Caco-2 (cell line): Measurements from ENCODE around the gene PLXDC2. TPM values are rescaled to one million over a fixed set of nuclear protein-coding genes. Genes with fewer than 3 reads are reported as not detected.

Experiments
- BruUV-seq: library from RNA; stranded (reverse); fragments of 400-500 nt; replicated peaks from 2 replicates; lab custom pipeline; 2021; lab: Mats Ljungman, UMichigan
- CTCF ChIA-PET: fragments of 300-600 bp; sonication (Branson Sonifier 250); formaldehyde crosslinking; loops from one replicate; lab custom pipeline; 2022; ENCODE audit warnings: antibody characterized with exemption; lab: Charles Lee
- POLR2A ChIA-PET: fragments of 300-600 bp; sonication (Branson Sonifier 250); formaldehyde crosslinking; loops from one replicate; lab custom pipeline; 2022; ENCODE audit warnings: antibody characterized with exemption; lab: Charles Lee
- DNase-seq, 2 experiments: peaks; one replicate each; pipeline versions ENCODE4 v3.0.0 to v3.0.0-alpha.2; 2020 to 2022
- H3K27me3 ChIP-seq: replicated peaks from 2 replicates; pipeline ENCODE4 v1.6.0; 2011; ENCODE audit warnings: low read length; ENCODE audit not compliant: control insufficient read depth, insufficient read depth
- H3K36me3 ChIP-seq: 2 replicates; pipeline ENCODE4 v1.5.1; 2011; ENCODE audit warnings: low read length; ENCODE audit not compliant: control insufficient read depth, insufficient read depth
- H3K4me1 ChIP-seq: fragments of 250-450 bp; sonication (Bioruptor Pico); 2 replicates; pipeline ENCODE4 v1.5.1; 2020; ENCODE audit warnings: mild to moderate bottlenecking
- H3K4me3 ChIP-seq: 2 replicates; pipeline ENCODE4 v1.5.1; 2011; ENCODE audit warnings: low read depth, mild to moderate bottlenecking, control low read depth, low read length
- H3K9me3 ChIP-seq: fragments of 250-450 bp; sonication (Bioruptor Pico); 2 replicates; pipeline ENCODE4 v1.5.1; 2020; ENCODE audit warnings: mild to moderate bottlenecking, moderate library complexity
- H3K27ac Mint-ChIP-seq: one replicate; pipeline ENCODE4 v1.8.0; 2022; ENCODE audit warnings: mixed read lengths; ENCODE audit not compliant: unreplicated experiment
- H3K27me3 Mint-ChIP-seq: one replicate; pipeline ENCODE4 v1.8.0; 2022; ENCODE audit warnings: mixed read lengths; ENCODE audit not compliant: insufficient read depth, unreplicated experiment
- H3K36me3 Mint-ChIP-seq: one replicate; pipeline ENCODE4 v1.8.0; 2022; ENCODE audit warnings: mild to moderate bottlenecking, mixed read lengths; ENCODE audit not compliant: insufficient read depth, unreplicated experiment
- H3K4me1 Mint-ChIP-seq: one replicate; pipeline ENCODE4 v1.8.0; 2022; ENCODE audit warnings: low read depth, mixed read lengths; ENCODE audit not compliant: unreplicated experiment
- H3K4me3 Mint-ChIP-seq: one replicate; pipeline ENCODE4 v1.8.0; 2022; ENCODE audit warnings: mild to moderate bottlenecking, moderate library complexity, mixed read lengths; ENCODE audit not compliant: unreplicated experiment
- H3K9me3 Mint-ChIP-seq: one replicate; pipeline ENCODE4 v1.8.0; 2022; ENCODE audit warnings: mixed read lengths; ENCODE audit not compliant: unreplicated experiment
- CTCF ChIP-seq, 2 experiments: fragments of 200-600 bp in 1 of 2; IDR thresholded peaks; 1 replicate in 1 of 2; 2 replicates in 1 of 2; pipeline versions ENCODE4 v1.5.1 to v1.8.0; 2011 to 2022; ENCODE audit warnings: antibody characterized with exemption in 1 of 2, control low read depth in 1 of 2, inconsistent platforms in 1 of 2, low read depth in 1 of 2, low read length in 1 of 2, mild to moderate bottlenecking in 1 of 2, moderate library complexity in 1 of 2; ENCODE audit not compliant: insufficient read depth in 1 of 2, severe bottlenecking in 1 of 2, unreplicated experiment in 1 of 2
- intact Hi-C: fragments of 100-400 bp; cut with micrococcal nuclease; formaldehyde crosslinking; loops from one replicate; pipeline ENCODE4 v1.10.0; 2022; ENCODE audit not compliant: unreplicated experiment
- total RNA-seq: library from RNA; stranded (reverse); gene quantifications from 2 replicates; pipeline ENCODE4 v1.2.3, GENCODE V29; 2022

Gene PLXDC2
- total RNA-seq, 1 experiment from 2014 or later, result 0.54 TPM

- ChIA-PET POLR2A (no interaction called here), CTCF (no interaction called here)
- Histone ChIP-seq H3K27me3 (no peaks in the 10 kb centered on the region), H3K36me3 (no peaks in the 10 kb centered on the region), H3K4me1 (no peaks in the 10 kb centered on the region), H3K4me3 (no peak overlapping the region), H3K9me3 (peaks cover 9% of the 10 kb centered on the region; the same call in 1 of the 2 replicates)
- BruUV-seq, result no TSS peak
- Mint-ChIP-seq H3K9me3 (peaks cover 13% of the 10 kb centered on the region), H3K36me3 (no peaks in the 10 kb centered on the region), H3K4me1 (no peaks in the 10 kb centered on the region), H3K27me3 (peaks cover 4% of the 10 kb centered on the region), H3K4me3 (no peak overlapping the region), H3K27ac (no peak overlapping the region)
- no peak for TF ChIP-seq CTCF (IDR thresholded peaks at IDR 0.05; ENCODE audit: insufficient read depth in 1 of 2, low read depth in 1 of 2, low read length in 1 of 2, severe bottlenecking in 1 of 2, unreplicated experiment in 1 of 2)
- intact Hi-C loops, result no loop called here
- DNase-seq, result no peak
Measured at GRCh38 chr10:20313665-20314064, 497.4 kb downstream of the PLXDC2 start.

- Histone ChIP-seq H3K27me3 (no peaks in the 10 kb centered on the region), H3K4me1 (no peaks in the 10 kb centered on the region), H3K36me3 (no peaks in the 10 kb centered on the region), H3K9me3 (peaks cover 9% of the 10 kb centered on the region; the same call in 1 of the 2 replicates), H3K4me3 (no peak overlapping the region)
- Mint-ChIP-seq H3K9me3 (peaks cover 5% of the 10 kb centered on the region), H3K36me3 (no peaks in the 10 kb centered on the region), H3K27ac (no peak overlapping the region), H3K27me3 (peaks cover 4% of the 10 kb centered on the region), H3K4me3 (no peak overlapping the region), H3K4me1 (no peaks in the 10 kb centered on the region)
- CTCF ChIA-PET, result no interaction called here
- no peak for DNase-seq
- intact Hi-C loops, result no loop called here
- TF ChIP-seq CTCF (IDR thresholded peaks at IDR 0.05; ENCODE audit: insufficient read depth in 1 of 2, low read depth in 1 of 2, low read length in 1 of 2, severe bottlenecking in 1 of 2, unreplicated experiment in 1 of 2), result no peak
- no TSS peak for BruUV-seq
- POLR2A ChIA-PET, result no interaction called here
Measured at GRCh38 chr10:20314431-20314830, 498.2 kb downstream of the PLXDC2 start.

- Histone ChIP-seq H3K36me3 (no peaks in the 10 kb centered on the region), H3K9me3 (no peaks in the 10 kb centered on the region), H3K4me1 (no peaks in the 10 kb centered on the region), H3K27me3 (no peaks in the 10 kb centered on the region), H3K4me3 (no peak overlapping the region)
- no peak for DNase-seq
- Mint-ChIP-seq H3K27ac (no peak overlapping the region), H3K4me1 (no peaks in the 10 kb centered on the region), H3K9me3 (no peaks in the 10 kb centered on the region), H3K27me3 (no peaks in the 10 kb centered on the region), H3K36me3 (no peaks in the 10 kb centered on the region), H3K4me3 (no peak overlapping the region)
- CTCF ChIA-PET, result no interaction called here
- no peak for TF ChIP-seq CTCF (IDR thresholded peaks at IDR 0.05; ENCODE audit: insufficient read depth in 1 of 2, low read depth in 1 of 2, low read length in 1 of 2, severe bottlenecking in 1 of 2, unreplicated experiment in 1 of 2)
- BruUV-seq, result no TSS peak
- intact Hi-C loops, result no loop called here
- POLR2A ChIA-PET, result interaction anchor here (0.6 kb wide), 1 partner anchor 1199 kb away, joined by 6 read pairs; no protein-coding TSS in a partner anchor
Measured at GRCh38 chr10:20327954-20328353, 511.7 kb downstream of the PLXDC2 start.
